ENCODE measurements around the gene BANF2.
"Not testable (repeated sequence)": the region's sequence is repeated elsewhere in the genome, so short reads cannot be mapped to it uniquely, and the experiment has no call there.

BANF2 gene

DNA sequence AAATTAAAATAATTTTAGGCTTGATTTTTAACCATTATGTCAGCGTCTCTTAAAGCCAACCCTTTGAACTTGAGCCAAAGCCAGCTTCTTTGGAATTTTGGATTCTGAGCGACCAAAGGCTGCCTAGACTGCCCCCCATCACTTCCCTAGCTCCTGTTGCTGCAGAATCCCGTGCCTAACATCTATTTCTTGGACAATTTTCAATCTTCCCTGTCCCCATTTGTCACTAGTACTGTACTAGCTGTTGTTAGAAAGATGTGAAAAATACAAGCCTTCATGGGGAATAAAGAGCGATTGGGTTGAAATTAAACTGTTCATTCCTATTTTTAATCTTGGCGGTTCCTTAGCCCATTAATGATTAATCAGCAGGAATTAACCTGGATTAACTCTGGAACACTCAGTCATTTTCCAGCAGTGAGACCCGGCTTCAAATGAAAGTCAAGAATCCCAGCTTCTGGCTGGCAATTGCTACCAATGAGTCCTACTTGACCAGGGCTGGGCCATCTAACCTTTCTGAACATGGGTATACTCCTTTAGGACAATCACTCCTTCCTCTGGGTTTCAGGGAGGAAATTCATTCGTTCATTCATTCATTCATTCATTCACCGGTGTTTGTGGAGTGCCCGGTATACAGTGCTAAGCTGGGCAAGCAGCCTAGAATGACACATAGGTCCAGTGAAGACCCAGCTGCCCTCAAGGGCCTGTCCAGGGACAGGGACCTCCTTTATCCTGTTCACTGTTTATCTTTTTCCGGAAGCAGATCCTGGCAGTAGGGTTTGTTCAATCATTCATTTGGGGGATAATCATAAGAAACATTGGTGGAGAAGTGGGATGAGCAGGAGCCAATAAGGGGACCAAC is 16.3 kb upstream of the BANF2 start:
- DNase-seq (ENCODE audit: low spot score): no peak

DNA sequence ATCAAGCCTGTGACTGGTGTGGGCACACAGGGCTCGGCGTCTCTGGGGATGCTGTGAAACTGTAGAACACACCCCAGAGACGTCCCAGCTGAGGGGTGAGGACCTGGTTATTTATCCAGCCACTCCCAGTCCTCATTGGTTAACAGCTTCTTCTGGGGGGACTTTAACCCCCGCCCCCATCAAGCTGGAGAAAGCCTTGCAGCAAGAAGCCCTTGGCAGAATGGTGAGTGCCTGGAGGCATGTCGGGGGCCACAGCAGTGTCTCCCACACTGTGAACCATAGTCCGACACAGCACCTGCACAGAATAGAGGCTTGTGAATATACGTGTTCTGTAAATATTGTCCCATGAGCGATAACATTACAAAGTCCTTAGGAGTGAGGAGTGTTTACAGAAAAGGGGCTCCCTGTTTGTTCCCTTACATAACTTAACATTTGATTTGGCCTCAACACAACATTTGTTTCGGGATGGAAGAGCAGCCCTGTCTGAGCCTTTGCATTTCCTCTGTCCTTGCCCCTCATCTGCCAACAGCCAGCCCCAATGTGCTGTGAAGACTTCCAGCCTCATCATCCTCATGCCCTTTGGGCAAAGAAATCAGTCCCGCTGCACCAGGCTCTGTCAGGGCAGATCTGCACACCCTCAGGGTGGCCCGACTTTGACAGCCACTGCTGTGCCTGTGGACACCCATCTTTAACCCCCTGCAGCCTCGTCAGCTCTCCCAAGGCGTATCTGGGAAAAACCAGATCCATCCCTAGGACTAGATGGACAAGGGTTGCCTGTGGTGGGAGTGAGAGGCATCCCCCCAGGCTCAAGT is 15.5 kb upstream of the BANF2 start:
- no peak for DNase-seq (ENCODE audit: low spot score)

DNA sequence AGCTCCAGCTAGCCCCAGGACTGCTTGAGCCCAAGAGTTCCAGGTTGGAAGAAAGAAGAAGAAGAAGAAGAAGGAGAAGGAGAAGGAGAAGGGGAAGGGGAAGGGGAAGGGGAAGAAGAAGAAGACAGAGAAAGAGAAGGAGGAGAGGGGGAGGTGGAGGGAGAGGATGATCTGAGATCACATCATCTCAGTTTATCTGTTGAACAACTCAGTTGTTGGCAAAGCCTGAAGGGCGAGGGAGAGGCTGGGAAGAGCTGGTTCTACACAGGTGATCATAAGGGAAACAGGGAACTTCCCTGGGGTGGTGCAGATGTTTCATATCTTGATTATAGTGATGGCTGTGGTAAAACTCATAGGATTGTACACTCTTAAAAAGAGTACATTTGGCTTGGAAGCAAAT is 14.6 kb upstream of the BANF2 start:
- DNase-seq (ENCODE audit: low spot score): no peak

DNA sequence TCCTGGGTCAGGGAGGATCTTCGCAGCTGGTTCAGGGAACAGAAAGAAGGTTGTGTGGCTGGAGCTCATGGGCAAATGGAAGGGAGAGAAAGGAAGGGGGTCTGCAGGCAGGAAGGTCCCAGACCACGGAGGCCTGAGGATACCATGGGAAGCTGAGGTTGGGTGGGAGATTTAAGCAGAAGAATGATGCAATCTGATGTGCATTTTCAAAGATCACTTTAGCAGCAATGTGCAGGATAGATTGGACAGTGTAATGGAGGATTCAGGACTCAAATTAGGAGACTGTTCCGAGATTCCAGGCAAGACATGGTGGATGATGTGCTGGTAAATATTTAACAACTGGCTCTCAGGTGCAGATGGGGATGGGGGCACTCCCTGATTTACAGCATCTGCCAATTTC is 12.0 kb upstream of the BANF2 start:
- DNase-seq (ENCODE audit: low spot score): no peak

DNA sequence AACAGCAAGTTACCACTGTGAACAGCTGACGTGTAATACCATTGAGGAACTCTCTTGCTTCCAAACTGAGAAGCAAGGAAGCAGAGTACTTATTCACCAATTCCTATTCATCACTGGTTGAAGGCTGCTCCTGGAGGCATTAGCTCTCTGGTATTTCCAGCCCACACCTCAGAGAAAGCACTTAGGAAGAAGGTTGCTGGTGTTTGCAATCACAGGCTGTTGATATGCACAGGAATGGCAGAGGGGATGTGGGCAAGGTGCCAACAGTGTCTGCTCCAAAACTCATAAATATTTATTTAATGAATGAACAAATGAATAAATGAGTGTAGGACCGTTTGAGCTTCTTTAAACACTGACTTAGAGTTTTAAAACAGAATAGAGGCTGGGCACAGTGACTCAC is 10.8 kb upstream of the BANF2 start:
- DNase-seq (ENCODE audit: low spot score): no peak

DNA sequence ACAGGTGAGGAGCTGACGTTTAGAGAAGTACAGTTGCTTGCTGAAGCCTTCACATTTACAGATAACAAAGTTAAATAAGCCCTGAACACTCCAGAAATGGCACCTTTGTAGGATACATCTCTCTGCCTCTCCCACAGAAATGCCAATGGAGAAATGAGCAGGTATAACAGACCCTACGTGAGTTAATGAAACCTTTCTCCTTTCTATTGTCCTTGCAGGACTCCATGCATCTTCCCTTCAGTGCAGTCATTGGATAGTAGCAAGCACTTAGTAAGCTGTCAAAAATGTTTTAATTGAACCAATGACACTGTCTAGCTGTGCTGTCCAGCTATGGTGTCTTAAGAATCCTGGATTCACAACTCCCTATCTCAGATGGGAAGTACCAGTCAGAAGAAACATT is 9.6 kb upstream of the BANF2 start:
- DNase-seq (ENCODE audit: low spot score): no peak

DNA sequence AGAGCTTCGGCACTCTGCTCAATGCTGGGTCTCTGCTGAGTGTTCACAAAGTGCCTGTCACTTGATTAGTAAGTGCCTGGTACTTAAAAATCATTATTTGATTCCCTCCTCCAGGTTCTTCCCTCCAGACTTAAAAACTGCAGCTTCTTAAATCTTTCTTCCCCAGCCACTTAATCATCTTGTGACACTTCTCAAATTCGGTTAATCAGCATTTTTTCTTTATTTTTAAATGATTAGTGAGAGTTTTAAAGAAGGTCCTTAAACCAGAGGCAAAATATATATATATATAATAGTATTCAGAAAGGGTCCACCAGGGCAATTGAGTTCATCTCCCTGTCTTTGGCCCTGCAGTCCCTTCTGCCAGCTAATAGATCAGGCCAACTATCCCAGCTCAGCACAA is 8.0 kb upstream of the BANF2 start:
- DNase-seq (ENCODE audit: low spot score): no peak

DNA sequence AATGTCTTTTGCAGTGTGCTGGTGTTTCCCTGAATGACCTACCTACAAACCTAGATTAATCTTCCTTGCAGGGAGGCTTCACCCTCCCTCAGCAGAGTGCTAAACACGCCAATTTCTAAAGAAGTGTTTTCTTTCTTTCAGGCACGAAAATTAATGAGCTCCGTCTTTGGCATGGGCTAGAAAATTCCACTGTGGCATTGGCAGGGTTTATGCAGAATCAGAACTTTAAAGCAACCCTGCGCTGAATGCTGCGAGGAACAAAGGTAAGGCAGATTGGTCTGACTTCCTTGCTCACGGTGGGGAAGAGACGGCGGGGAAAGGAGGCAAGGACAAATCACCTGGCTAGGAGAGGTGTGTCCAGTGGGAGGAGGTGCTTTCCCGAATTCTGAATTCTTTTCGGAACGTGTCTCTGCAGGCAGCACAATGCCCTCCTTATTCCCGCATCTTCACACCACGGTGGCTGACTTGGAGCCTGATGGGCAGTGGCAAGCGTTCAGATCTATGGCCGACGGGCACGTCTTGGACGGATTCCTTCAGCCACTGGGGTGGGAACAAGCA is 6.2 kb upstream of the BANF2 start:
- DNase-seq (ENCODE audit: low spot score): no peak

DNA sequence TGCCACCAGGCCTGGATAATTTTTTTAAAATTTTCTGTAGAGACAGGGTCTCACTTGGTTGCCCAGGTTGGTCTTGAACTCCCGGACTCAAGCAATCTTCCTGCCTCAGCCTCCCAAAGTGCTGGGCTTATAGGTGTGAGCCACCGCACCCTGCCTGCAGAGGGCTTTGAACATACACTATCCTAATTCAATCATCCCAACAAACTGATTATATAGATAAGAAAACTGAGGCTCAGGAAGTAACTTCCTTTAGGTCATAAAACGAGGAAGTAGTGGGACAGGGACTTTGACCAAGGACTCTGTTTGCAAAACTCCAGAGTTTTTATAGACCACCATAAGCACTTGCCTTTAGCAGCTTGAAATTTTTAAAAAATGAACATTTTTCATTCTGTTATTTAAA is 5.0 kb upstream of the BANF2 start:
- no peak for DNase-seq (ENCODE audit: low spot score)

DNA sequence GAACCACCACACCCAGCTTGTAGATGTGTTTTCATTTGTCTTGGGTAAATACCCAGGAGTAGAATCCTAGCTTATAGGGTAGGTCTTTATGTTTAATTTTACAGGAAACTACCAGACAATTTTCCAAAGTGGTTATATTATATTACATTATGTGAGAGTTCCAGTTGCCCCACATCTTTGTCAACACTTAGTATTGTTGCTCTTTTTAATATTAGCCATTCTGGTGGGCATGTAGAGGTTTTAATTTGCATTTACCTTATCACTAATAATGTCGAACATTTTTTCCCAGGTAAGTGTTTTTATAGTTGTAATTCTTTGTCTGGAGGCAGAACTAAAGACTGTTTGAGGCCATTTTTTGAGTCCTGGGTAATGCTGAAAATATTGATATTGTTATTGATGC is 3.5 kb upstream of the BANF2 start:
- DNase-seq (ENCODE audit: low spot score): no peak

DNA sequence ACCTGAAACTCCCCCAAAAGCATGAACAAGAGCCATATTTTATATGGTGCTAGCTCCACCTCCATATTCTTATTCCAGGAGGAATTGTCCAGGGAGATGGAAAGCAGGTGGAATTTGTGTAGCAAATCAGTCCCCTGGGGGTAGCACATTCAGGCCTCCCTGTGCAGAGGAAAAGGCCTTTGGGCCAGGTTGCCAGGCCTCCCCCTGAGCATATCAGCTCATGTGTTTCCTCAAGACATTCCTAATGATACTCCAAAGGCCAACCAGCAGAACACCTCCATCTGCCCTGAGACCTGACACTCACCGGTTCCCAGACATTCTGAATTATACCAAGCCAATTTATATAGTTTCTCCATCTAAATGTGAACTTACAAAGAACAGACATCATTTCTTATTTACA is 2.6 kb upstream of the BANF2 start:
- no peak for DNase-seq (ENCODE audit: low spot score)

DNA sequence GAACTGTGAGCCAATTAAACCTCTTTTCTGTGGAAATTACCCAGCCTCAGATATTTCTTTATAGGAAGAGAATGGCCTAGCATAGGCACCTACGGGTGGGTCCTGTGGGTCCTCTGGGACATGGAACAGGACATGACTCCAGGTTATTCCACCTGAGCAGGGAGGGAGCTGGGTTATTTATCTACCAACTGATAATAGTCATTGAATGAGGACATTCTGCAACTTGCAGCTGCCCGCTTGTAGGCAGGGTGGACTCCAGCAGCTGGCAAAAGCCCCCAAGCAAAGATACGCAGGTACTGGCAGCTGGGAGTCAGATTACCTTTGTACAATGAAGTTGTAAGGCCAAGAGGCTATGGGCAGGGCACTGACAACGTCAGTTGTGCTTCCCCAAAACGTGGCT is 1.4 kb upstream of the BANF2 start:
- DNase-seq (ENCODE audit: low spot score): no peak

DNA sequence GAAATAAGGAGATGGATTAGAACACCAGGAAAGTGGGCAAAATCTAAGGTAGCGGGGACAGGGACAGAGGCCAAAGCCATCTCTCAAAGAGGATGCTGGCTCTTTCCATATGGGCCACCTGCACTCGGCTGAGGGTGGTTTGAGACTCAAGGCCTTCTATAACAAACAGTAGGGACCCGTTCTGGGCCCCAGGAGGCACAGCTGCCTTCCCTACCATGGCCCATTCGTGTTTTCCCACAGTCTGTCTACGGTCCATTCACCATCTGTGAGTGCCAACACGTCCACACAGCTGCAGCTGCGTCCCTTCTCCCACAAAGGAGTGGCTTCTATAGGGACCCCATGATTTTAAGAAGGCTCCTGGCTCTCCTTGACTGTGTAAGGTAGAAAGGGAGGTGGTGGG is 871 bp downstream of the BANF2 start:
- no peak for DNase-seq (ENCODE audit: low spot score)

DNA sequence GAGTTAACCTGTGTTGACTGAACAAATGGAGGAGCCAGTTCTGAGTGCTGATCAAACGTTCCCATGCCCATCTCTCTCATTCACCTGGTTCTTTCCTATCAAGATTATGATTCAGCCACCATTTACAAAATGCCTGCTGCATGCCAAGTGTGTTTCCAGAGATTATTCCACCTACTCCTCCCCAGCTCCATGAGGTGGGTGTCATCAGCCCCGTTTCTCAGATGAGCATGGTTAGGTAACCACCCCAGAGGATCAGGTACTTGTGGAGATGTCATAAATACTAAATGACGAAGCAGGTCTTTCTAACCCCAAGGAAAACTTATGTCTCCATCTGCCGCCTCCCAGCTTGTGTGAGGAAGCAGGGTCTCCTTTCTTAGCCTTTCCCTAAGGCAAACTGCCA is 2.1 kb downstream of the BANF2 start:
- no peak for DNase-seq (ENCODE audit: low spot score)

DNA sequence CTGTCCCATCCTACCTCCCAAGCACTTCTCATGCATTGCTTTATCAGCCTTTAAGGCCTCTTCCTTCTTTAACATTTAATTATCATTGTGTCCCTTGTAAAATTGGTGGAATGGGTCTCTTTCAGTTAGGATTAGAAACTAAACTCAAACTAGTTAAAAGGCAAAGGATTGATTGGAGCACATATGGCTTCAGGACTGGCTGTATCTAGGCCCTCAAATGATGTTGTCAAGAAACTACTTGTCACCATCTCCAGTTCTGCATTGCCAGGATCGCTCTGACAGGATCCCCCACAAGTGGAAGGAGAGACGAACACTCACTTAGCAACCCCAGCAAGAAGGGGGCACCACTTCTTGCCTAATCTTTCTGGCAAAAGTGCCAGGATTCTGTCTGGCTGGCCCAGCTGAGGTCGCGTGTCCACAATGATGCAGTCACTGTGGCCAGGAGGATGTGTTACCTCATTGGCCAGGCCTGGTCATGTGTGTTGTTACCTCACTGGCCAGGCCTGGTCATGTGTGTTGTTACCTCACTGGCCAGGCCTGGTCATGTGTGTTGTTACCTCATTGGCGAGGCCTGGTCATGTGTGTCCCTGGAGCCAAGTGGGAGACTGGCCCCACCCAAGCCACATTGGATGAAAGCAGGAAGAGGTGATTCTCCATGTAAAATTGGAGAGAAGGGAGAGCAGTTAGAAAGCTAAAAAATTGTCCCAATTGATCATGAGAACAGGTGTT is 5.0 kb downstream of the BANF2 start:
- no peak for DNase-seq (ENCODE audit: low spot score)

DNA sequence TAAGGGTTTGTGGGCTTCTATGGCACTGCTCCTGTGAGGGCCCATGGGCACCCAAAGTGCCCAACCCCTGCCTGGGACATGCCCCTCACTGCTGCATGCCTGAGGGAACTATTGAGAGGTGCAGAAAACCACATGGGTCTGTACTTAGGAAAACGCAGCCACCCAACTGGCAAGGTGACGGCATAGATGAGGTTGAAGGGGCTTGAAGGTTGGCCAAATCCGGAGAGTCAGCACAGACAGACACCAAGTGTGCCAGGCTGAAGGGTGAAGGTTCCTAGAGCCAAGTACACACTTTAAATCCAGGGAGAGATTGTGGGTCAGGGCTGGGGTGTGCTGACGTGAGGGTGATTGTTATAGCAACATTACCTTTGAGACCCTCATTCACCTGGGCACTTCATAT is 6.2 kb downstream of the BANF2 start:
- DNase-seq (ENCODE audit: low spot score): no peak

DNA sequence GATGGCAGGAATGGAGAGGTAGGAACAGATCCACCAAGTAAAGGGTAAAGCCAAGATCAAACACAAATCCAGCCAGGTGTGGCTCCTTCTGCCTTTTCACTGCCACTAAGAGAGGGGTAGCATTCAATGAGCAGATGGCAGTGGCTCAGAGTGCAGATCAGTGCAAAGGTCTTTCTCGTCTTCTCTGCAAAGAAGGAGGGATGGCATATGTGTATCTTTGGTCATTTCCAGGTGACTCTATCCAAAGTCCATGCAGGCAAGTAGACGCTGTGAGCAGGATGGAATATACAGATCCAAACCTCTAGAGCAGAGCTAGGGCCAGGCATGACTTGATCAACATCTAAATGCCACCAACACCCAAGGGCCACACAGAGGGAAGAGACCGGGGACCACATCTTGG is 6.9 kb downstream of the BANF2 start:
- no peak for DNase-seq (ENCODE audit: low spot score)

DNA sequence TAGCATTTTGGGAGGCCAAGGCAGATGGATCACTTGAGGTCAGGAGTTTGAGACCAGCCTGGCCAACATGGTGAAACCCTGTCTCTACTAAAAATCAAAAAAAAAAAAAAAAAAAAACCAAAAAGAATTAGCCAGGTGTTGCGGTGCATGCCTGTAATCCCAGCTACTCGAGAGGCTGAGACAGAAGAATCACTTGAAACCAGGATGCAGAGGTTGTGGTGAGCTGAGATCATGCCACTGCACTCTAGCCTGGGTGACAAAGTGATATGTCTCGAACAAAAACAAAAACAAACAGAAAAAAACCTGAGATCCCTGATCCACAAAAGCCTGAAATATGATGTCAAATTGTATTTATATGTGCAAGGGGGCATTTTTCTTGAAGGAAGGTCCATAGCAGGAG is 8.2 kb downstream of the BANF2 start:
- not testable (repeated sequence) for DNase-seq (ENCODE audit: low spot score)

DNA sequence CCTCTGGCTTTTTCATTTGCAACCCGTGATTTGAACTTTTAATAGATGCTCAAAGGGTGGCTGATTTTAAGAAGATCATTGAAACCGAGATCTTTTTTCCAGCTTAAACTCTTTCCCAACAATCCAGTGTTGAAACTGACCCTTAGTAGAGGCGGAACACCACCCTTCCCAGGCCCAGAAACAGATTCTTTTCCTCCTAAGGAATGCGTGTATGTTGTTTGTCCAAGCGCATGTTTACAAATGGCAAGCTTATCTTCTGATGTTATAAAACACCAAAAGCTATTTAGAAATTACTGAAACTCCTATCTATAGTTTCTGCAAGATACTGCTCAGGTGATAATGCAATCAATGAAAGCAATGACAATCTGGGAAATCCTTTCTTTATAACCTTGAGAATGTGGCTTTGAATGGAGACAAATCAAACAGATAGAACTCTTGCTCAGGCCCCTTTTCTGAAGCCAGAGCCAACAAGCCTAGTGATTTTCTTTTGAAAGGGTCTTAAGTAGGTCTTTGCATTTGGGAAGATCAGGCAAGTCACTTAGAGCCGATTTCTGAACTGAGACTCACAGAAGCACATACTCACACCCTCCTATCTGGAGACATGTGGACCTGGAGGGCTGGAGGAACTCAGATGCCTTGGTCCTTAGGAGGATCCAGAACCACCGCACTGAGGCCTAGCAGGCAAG is 9.1 kb downstream of the BANF2 start:
- DNase-seq (ENCODE audit: low spot score): no peak

DNA sequence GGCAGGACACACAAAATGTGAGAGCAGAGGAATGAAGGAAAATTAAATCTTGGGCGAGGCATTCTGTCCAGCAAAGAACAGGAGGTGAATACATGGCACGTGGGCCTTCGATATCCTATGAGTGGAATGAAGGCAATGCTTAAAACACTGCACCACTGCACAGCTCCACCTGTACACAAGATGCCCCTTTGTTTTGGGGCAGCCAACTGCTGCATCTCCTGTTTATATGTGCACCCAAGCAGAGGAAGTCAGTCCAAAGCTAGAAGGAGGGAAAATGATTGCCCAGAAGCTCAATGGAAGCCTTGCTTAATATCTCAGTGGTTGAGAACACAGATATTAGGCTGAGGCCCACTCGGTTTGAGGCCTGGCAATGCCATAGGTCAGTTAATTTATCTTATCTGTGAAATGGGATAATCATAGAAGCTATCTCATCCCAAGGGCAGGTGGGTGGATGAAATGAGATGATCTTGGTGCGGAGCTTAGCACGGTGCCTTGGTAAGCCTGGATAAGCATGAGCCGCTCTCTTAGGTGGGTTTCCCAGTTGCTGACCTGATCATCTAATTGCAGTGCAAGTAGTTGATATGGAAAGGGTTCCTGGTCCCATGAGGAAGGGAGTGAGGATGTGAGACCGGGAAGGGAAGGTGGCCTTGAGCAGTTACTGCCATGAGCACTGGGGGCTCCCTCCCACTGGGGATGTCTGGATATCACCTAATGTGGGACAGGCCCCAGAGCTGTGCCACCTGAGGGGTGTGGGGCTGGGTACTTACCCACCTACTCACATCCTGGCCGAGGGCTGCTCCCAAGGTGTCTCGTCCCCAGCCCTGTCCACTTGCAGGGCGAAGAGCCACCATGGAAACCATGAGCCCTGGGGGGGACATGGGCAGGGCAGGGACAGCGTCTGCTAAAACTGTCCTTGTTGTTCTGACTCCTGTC is 9.9 kb downstream of the BANF2 start:
- no peak for DNase-seq (ENCODE audit: low spot score)

All from ecto neural progenitor cell (in vitro differentiated cells).